Testis (tissue), 3 donors: ENCODE data around the gene COL21A1. TPM values are rescaled to one million over a fixed set of nuclear protein-coding genes. Genes with fewer than 3 reads are reported as not detected.

Source experiments
- DNase-seq: peaks from one replicate; pipeline ENCODE4 v3.0.0-alpha.2; 2019
- H3K27ac ChIP-seq, 2 donors: fragments of 200-600 bp; sonication (generic); one replicate each; pipeline ENCODE4 v1.5.1; 2019
- H3K27me3 ChIP-seq: fragments of 200-600 bp; sonication (generic); one replicate; pipeline ENCODE4 v1.5.1; 2019
- H3K36me3 ChIP-seq: fragments of 200-600 bp; sonication (generic); one replicate; pipeline ENCODE4 v1.5.1; 2017; ENCODE audit warnings: low read depth; ENCODE audit errors: missing control alignments
- H3K4me1 ChIP-seq: fragments of 200-600 bp; sonication (generic); one replicate; pipeline ENCODE4 v1.5.1; 2019
- H3K4me3 ChIP-seq, 2 donors: fragments of 200-600 bp; sonication (generic); one replicate each; pipeline ENCODE4 v1.5.1; 2017 to 2019
- H3K9me3 ChIP-seq: fragments of 200-600 bp; sonication (generic); one replicate; pipeline ENCODE4 v1.5.1; 2017
- CTCF ChIP-seq, 3 experiments: fragments of 450-650 bp in 2 of 3; fragments of 200-600 bp in 1 of 3; sonication (generic) in 1 of 3; IDR thresholded peaks; one replicate each; pipeline ENCODE4 v1.5.1; 2016 to 2019; ENCODE audit warnings: antibody characterized with exemption in 3 of 3, mild to moderate bottlenecking in 2 of 3, moderate library complexity in 1 of 3
- POLR2A ChIP-seq: fragments of 450-650 bp; IDR thresholded peaks from one replicate; pipeline ENCODE4 v1.6.1; 2017; ENCODE audit warnings: antibody characterized with exemption, mild to moderate bottlenecking, moderate library complexity
- WGBS, 2 donors: methylation state at CpG; one replicate each; pipeline ENCODE4 v1.1.5; 2018; 5-methylcytosine and 5-hydroxymethylcytosine counted together
- intact Hi-C: fragments of 100-400 bp; cut with DNase I; formaldehyde crosslinking; loops from one replicate; pipeline ENCODE4 v1.15.1; 2023; ENCODE audit warnings: low total_unique reads
- polyA plus RNA-seq: library from polyadenylated mRNA; stranded (reverse); fragments of 350-450 nt; fragmentation: Illumina TruSeq; extraction: RNeasy Lipid Tissue Mini Kit (QIAGEN cat#74804); gene quantifications from one replicate; pipeline ENCODE4 v1.2.3, GENCODE V29; 2014; ENCODE audit warnings: low read depth, low replicate concordance; ENCODE audit not compliant: insufficient read depth
- total RNA-seq, 2 donors: library from RNA; depleted of rRNA; stranded (reverse); fragments of >200 nt; gene quantifications; one replicate each; pipeline ENCODE4 v1.2.3, GENCODE V29; 2016

Gene COL21A1
- total and polyA plus RNA-seq, 3 donors from 2014 or later = 6.6 to 10.5 (median 7.1) TPM

GRCh38 chr6:56278171-56278591 lies 30.8 kb upstream of the COL21A1 start:
- intact Hi-C loops = no loop called here
- TF ChIP-seq CTCF (IDR thresholded peaks at IDR 0.05) (no peak), POLR2A (no peak)
- WGBS, 2 donors = 59 to 77% methylated on average over 2 of the region's 2 CpGs

GRCh38 chr6:56270812-56271441 lies 23.5 kb upstream of the COL21A1 start:
- Histone ChIP-seq H3K4me1 (no peaks in the 10 kb centered on the region), H3K4me3 (no peak overlapping the region), H3K36me3 (no peaks in the 10 kb centered on the region), H3K9me3 (no peaks in the 10 kb centered on the region), H3K27ac (no peak overlapping the region), H3K27me3 (no peaks in the 10 kb centered on the region)
- intact Hi-C loops = no loop called here
- no peak for TF ChIP-seq POLR2A
- TF ChIP-seq CTCF (IDR thresholded peaks at IDR 0.05) = no peak
- WGBS, 2 donors = 91 to 100% methylated on average over 1 of the region's 1 CpG
- no peak for DNase-seq

More at GRCh38 chr6:56278171-56278591, 30.8 kb upstream of the COL21A1 start:
- Histone ChIP-seq H3K4me1 (no peaks in the 10 kb centered on the region), H3K9me3 (no peaks in the 10 kb centered on the region), H3K27ac (no peak overlapping the region), H3K27me3 (no peaks in the 10 kb centered on the region), H3K4me3 (no peak overlapping the region), H3K36me3 (no peaks in the 10 kb centered on the region)
- no peak for DNase-seq

- DNase-seq = no peak
- intact Hi-C loops = no loop called here
- H3K27ac ChIP-seq = no peak overlapping the region
- TF ChIP-seq CTCF (IDR thresholded peaks at IDR 0.05) = no peak
- no peak for TF ChIP-seq POLR2A
- H3K9me3 ChIP-seq = no peaks in the 10 kb centered on the region
- no peak overlapping the region for H3K4me3 ChIP-seq
- H3K36me3 ChIP-seq = no peaks in the 10 kb centered on the region
- H3K4me1 ChIP-seq = no peaks in the 10 kb centered on the region
- WGBS, 2 donors = 77 to 92% methylated on average over 2 of the region's 2 CpGs
- H3K27me3 ChIP-seq = no peaks in the 10 kb centered on the region
Measured at GRCh38 chr6:56268266-56268665, 20.9 kb upstream of the COL21A1 start.

- Histone ChIP-seq H3K4me1 (no peaks in the 10 kb centered on the region), H3K4me3 (no peak overlapping the region), H3K36me3 (no peaks in the 10 kb centered on the region), H3K27me3 (no peaks in the 10 kb centered on the region), H3K27ac (no peak overlapping the region), H3K9me3 (no peaks in the 10 kb centered on the region)
- TF ChIP-seq CTCF (IDR thresholded peaks at IDR 0.05) (no peak), POLR2A (no peak)
- no peak for DNase-seq
- 38 to 50% methylated on average over 3 of the region's 3 CpGs for WGBS, 2 donors
- intact Hi-C loops = no loop called here
Measured at GRCh38 chr6:56266011-56266410, 18.6 kb upstream of the COL21A1 start.
